Measurements from ENCODE around the gene KCNG2. TPM values are rescaled to one million over a fixed set of nuclear protein-coding genes. Genes with fewer than 3 reads are reported as not detected.

Gene KCNG2
- total and polyA plus RNA-seq, 10 of the 15 experiments (the other 5 are each of a cell fraction or from before 2014, with no cell fraction given), result 0.20 to 0.23 TPM; not detected in 8

DNA sequence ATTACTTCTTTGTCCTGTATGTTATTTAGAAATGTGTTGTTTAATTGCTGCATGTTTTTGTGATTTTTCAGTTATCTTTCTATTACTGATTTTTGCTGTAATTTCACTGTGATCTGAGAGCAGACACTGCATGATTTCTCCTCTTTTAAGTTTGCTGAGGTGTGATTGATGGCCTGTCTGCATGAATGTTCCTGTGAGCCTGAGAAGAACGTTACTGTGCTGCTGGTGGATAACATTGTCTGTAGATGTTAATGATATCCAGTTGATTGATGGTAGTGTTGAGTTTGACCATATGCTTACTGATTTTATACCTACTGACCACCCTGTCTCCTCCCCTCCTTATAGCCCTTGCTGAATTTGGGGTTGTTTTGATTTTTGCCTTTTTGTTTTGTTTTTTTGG is 37.4 kb upstream of the KCNG2 start (continued):
- TF ChIP-seq, protein P1, sequence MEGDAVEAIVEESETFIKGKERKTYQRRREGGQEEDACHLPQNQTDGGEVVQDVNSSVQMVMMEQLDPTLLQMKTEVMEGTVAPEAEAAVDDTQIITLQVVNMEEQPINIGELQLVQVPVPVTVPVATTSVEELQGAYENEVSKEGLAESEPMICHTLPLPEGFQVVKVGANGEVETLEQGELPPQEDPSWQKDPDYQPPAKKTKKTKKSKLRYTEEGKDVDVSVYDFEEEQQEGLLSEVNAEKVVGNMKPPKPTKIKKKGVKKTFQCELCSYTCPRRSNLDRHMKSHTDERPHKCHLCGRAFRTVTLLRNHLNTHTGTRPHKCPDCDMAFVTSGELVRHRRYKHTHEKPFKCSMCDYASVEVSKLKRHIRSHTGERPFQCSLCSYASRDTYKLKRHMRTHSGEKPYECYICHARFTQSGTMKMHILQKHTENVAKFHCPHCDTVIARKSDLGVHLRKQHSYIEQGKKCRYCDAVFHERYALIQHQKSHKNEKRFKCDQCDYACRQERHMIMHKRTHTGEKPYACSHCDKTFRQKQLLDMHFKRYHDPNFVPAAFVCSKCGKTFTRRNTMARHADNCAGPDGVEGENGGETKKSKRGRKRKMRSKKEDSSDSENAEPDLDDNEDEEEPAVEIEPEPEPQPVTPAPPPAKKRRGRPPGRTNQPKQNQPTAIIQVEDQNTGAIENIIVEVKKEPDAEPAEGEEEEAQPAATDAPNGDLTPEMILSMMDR (IDR thresholded peaks at IDR 0.05 in 2 of 3, conservative IDR thresholded peaks at IDR 0.05 in 1 of 3; ENCODE audit: control insufficient read depth in 2 of 3, extremely low read depth in 1 of 3, insufficient read depth in 1 of 3, low read depth in 3 of 3, low read length in 3 of 3), result no peak
- no peak for TF ChIP-seq ZNF24 (IDR thresholded peaks at IDR 0.05)
- no peak for TF ChIP-seq EED (IDR thresholded peaks at IDR 0.05; ENCODE audit: low read depth)
- no peak for TF ChIP-seq CHD4 (IDR thresholded peaks at IDR 0.05)

DNA sequence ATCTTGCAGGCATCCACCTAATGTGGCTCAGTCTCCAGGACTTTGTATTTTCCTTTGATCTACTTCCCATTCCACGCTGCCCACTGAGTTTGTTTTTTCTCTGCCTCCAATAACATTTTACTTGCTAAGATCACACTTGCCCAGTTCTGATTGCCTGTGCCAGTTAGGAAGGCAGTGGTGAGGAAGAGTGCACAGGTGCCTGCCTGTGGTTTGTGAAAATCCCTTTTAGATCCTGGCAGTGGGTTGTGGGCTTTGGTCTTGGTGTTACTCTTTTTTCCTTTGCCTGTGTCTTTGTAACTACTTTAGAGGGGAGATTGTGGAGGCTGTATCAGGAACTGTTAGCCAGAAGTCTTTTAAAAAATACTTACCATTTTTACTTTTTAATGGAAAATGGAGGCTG is 36.9 kb upstream of the KCNG2 start:
- H2AFZ ChIP-seq (ENCODE audit: control insufficient read depth, low read depth, low read length), result no peak overlapping the region
- ATAC-seq (no peak), FAIRE-seq (no peak), DNase-seq (ENCODE audit: low read depth, low spot score) (no peak)
- CTCF ChIA-PET, result no interaction called here
- H3K4me3 ChIP-seq, result no peak overlapping the region
- BruUV-seq (replicated peaks), result no TSS peak
- H3K4me2 ChIP-seq (ENCODE audit: control insufficient read depth, insufficient read depth), result no peak overlapping the region
- no peaks in the 10 kb centered on the region for H4K20me1 ChIP-seq (ENCODE audit: control insufficient read depth, insufficient read depth)
- 90% methylated on average over 1 of the region's 1 CpG for WGBS (ENCODE audit: insufficient coverage, insufficient replicate concordance, low lambda C conversion rate, missing lambda C conversion rate)
- H3K79me2 ChIP-seq (ENCODE audit: control insufficient read depth, insufficient read depth, low read length), result no peaks in the 10 kb centered on the region
- H3K4me1 ChIP-seq (ENCODE audit: control insufficient read depth, insufficient read depth, low read length), result no peaks in the 10 kb centered on the region
- POLR2A ChIA-PET, result no interaction called here
- no peaks in the 10 kb centered on the region for H3K27me3 ChIP-seq (replicated peaks in 1 of 2; ENCODE audit: control insufficient read depth in 2 of 2, insufficient read depth in 2 of 2, low read length in 1 of 2)
- intact Hi-C loops (cut with micrococcal nuclease; ENCODE audit: unreplicated experiment) (no loop called here), in situ Hi-C loops (cut with MboI) (no loop called here)
- H3K9me3 ChIP-seq (replicated peaks; ENCODE audit: control insufficient read depth, insufficient read depth, low read length), result no peaks in the 10 kb centered on the region
- no peak overlapping the region for H3K9ac ChIP-seq (ENCODE audit: control insufficient read depth, insufficient read depth, low read length)
- SMC1A ChIA-PET (ENCODE audit: uncharacterized antibody, unreplicated experiment), result no interaction called here
- no peak for TF ChIP-seq EZH2 (IDR thresholded peaks at IDR 0.05; ENCODE audit: borderline replicate concordance, control insufficient read depth, low read depth, low read length)
- TF ChIP-seq EGR1 (IDR thresholded peaks at IDR 0.05; ENCODE audit: borderline replicate concordance in 1 of 2, low read depth in 2 of 2, low read length in 2 of 2), result no peak
- TF ChIP-seq, protein P2, sequence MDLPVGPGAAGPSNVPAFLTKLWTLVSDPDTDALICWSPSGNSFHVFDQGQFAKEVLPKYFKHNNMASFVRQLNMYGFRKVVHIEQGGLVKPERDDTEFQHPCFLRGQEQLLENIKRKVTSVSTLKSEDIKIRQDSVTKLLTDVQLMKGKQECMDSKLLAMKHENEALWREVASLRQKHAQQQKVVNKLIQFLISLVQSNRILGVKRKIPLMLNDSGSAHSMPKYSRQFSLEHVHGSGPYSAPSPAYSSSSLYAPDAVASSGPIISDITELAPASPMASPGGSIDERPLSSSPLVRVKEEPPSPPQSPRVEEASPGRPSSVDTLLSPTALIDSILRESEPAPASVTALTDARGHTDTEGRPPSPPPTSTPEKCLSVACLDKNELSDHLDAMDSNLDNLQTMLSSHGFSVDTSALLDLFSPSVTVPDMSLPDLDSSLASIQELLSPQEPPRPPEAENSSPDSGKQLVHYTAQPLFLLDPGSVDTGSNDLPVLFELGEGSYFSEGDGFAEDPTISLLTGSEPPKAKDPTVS (IDR thresholded peaks at IDR 0.05; ENCODE audit: low read depth, low read length), result no peak
- TF ChIP-seq, protein P3, sequence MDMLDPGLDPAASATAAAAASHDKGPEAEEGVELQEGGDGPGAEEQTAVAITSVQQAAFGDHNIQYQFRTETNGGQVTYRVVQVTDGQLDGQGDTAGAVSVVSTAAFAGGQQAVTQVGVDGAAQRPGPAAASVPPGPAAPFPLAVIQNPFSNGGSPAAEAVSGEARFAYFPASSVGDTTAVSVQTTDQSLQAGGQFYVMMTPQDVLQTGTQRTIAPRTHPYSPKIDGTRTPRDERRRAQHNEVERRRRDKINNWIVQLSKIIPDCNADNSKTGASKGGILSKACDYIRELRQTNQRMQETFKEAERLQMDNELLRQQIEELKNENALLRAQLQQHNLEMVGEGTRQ (IDR thresholded peaks at IDR 0.05; ENCODE audit: borderline replicate concordance, low read depth, low read length), result no peak
- no peak for TF ChIP-seq JUNB (IDR thresholded peaks at IDR 0.05)
- TF ChIP-seq, protein P4, sequence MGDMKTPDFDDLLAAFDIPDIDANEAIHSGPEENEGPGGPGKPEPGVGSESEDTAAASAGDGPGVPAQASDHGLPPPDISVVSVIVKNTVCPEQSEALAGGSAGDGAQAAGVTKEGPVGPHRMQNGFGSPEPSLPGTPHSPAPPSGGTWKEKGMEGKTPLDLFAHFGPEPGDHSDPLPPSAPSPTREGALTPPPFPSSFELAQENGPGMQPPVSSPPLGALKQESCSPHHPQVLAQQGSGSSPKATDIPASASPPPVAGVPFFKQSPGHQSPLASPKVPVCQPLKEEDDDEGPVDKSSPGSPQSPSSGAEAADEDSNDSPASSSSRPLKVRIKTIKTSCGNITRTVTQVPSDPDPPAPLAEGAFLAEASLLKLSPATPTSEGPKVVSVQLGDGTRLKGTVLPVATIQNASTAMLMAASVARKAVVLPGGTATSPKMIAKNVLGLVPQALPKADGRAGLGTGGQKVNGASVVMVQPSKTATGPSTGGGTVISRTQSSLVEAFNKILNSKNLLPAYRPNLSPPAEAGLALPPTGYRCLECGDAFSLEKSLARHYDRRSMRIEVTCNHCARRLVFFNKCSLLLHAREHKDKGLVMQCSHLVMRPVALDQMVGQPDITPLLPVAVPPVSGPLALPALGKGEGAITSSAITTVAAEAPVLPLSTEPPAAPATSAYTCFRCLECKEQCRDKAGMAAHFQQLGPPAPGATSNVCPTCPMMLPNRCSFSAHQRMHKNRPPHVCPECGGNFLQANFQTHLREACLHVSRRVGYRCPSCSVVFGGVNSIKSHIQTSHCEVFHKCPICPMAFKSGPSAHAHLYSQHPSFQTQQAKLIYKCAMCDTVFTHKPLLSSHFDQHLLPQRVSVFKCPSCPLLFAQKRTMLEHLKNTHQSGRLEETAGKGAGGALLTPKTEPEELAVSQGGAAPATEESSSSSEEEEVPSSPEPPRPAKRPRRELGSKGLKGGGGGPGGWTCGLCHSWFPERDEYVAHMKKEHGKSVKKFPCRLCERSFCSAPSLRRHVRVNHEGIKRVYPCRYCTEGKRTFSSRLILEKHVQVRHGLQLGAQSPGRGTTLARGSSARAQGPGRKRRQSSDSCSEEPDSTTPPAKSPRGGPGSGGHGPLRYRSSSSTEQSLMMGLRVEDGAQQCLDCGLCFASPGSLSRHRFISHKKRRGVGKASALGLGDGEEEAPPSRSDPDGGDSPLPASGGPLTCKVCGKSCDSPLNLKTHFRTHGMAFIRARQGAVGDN (IDR thresholded peaks at IDR 0.05), result no peak
- H3K27ac ChIP-seq (ENCODE audit: control insufficient read depth, insufficient read depth), result no peak overlapping the region
- no peaks in the 10 kb centered on the region; a peak in 2 of 4 replicates for H3K36me3 ChIP-seq (ENCODE audit: control insufficient read depth in 2 of 2, insufficient read depth in 2 of 2, low read length in 1 of 2)
- RAD21 ChIA-PET (ENCODE audit: unreplicated experiment), result no interaction called here

Data from GM12878 (cell line).